IMR-90 (cell line): ENCODE results near the gene TNNI3K. TPM values are rescaled to one million over a fixed set of nuclear protein-coding genes. Genes with fewer than 3 reads are reported as not detected.

ENCODE experiments used
- ATAC-seq: fragments of 200-7000 bp; cut with Tn5 transposase; 2 replicates; pipeline ENCODE4 v1.9.1; 2020; ENCODE audit warnings: low read depth, mild to moderate bottlenecking, moderate library complexity
- BruUV-seq: library from RNA; stranded (reverse); fragments of 400-500 nt; replicated peaks from 2 replicates; lab custom pipeline; 2021; lab: Mats Ljungman, UMichigan
- CTCF ChIA-PET: fragments of 300-600 bp; formaldehyde crosslinking; extraction: SDS; loops from one replicate; lab custom pipeline; 2021; ENCODE audit warnings: antibody characterized with exemption; lab: Yijun Ruan, JAX
- POLR2A ChIA-PET: fragments of 300-600 bp; sonication (Branson Sonifier 250); formaldehyde crosslinking; loops from one replicate; lab custom pipeline; 2022; ENCODE audit warnings: antibody characterized with exemption; ENCODE audit not compliant: unreplicated experiment; lab: Charles Lee
- DNase-seq: peaks from one replicate; pipeline ENCODE4 v3.0.0; 2013
- H2AFZ ChIP-seq: replicated peaks from 2 replicates; pipeline ENCODE3; 2013; ENCODE audit warnings: low read length, mild to moderate bottlenecking; ENCODE audit not compliant: poor library complexity
- H2AK5ac ChIP-seq: 2 replicates; pipeline ENCODE4 v1.6.1; 2013; ENCODE audit warnings: low read depth, low read length, inconsistent platforms
- H2AK9ac ChIP-seq: replicated peaks from 2 replicates; pipeline ENCODE3; 2013; ENCODE audit warnings: mild to moderate bottlenecking, low read depth, low read length, moderate library complexity; ENCODE audit not compliant: poor library complexity
- H2BK120ac ChIP-seq: 2 replicates; pipeline ENCODE4 v1.6.1; 2013; ENCODE audit warnings: low read depth, low read length, inconsistent platforms
- H2BK15ac ChIP-seq: 3 replicates; pipeline ENCODE4 v1.6.1; 2013; ENCODE audit warnings: low read depth, low read length, inconsistent platforms
- H2BK20ac ChIP-seq: 2 replicates; pipeline ENCODE4 v1.6.1; 2013; ENCODE audit warnings: low read depth, mild to moderate bottlenecking, inconsistent platforms, low read length, moderate library complexity
- H2BK5ac ChIP-seq: 2 replicates; pipeline ENCODE4 v1.6.1; 2013; ENCODE audit warnings: mild to moderate bottlenecking, low read depth, low read length, inconsistent platforms; ENCODE audit not compliant: poor library complexity, severe bottlenecking
- H3K14ac ChIP-seq: replicated peaks from 2 replicates; pipeline ENCODE4 v1.6.1; 2013; ENCODE audit warnings: low read depth, low read length, inconsistent platforms
- H3K18ac ChIP-seq: 2 replicates; pipeline ENCODE4 v1.6.1; 2013; ENCODE audit warnings: low read depth, low read length, control low read depth
- H3K23ac ChIP-seq: 2 replicates; pipeline ENCODE4 v1.6.1; 2013; ENCODE audit warnings: low read depth, low read length, inconsistent platforms
- H3K27ac ChIP-seq: 2 replicates; pipeline ENCODE4 v1.5.1; 2013; ENCODE audit warnings: mild to moderate bottlenecking, control low read depth, low read length; ENCODE audit not compliant: insufficient read depth
- H3K27me3 ChIP-seq: 2 replicates; pipeline ENCODE4 v1.6.1; 2013; ENCODE audit warnings: low read length; ENCODE audit not compliant: control insufficient read depth, insufficient read depth
- H3K36me3 ChIP-seq: 2 replicates; pipeline ENCODE4 v1.6.1; 2013; ENCODE audit warnings: low read length, mixed read lengths; ENCODE audit not compliant: control insufficient read depth, insufficient read depth
- H3K4ac ChIP-seq: 2 replicates; pipeline ENCODE4 v1.6.1; 2013; ENCODE audit warnings: low read depth, low read length, inconsistent platforms
- H3K4me1 ChIP-seq: 2 replicates; pipeline ENCODE4 v1.6.1; 2013; ENCODE audit warnings: low read length, mixed read lengths; ENCODE audit not compliant: control insufficient read depth, insufficient read depth
- H3K4me2 ChIP-seq: 2 replicates; pipeline ENCODE4 v1.6.1; 2013; ENCODE audit warnings: low read depth, mild to moderate bottlenecking, control low read depth, low read length, moderate library complexity
- H3K4me3 ChIP-seq: 2 replicates; pipeline ENCODE4 v1.5.1; 2013; ENCODE audit warnings: low read depth, mild to moderate bottlenecking, control low read depth, low read length, moderate library complexity; ENCODE audit not compliant: insufficient read depth
- H3K56ac ChIP-seq: 2 replicates; pipeline ENCODE4 v1.6.1; 2013; ENCODE audit warnings: low read length, inconsistent platforms; ENCODE audit not compliant: insufficient read depth; ENCODE audit errors: extremely low read depth
- H3K79me1 ChIP-seq, 2 experiments: 2 replicates each; pipeline ENCODE4 v1.6.1; 2013; ENCODE audit warnings: low read length in 2 of 2, inconsistent platforms in 1 of 2, low read depth in 1 of 2
- H3K9ac ChIP-seq: 2 replicates; pipeline ENCODE4 v1.6.1; 2013; ENCODE audit warnings: low read depth, low read length, control low read depth
- H3K9me1 ChIP-seq: 2 replicates; pipeline ENCODE4 v1.6.1; 2013; ENCODE audit warnings: low read length, inconsistent platforms; ENCODE audit not compliant: insufficient read depth
- H3K9me3 ChIP-seq: 2 replicates; pipeline ENCODE4 v1.6.1; 2013; ENCODE audit warnings: low read length; ENCODE audit not compliant: control insufficient read depth, insufficient read depth
- H4K20me1 ChIP-seq: 2 replicates; pipeline ENCODE4 v1.6.1; 2013; ENCODE audit warnings: low read length, inconsistent platforms; ENCODE audit not compliant: insufficient read depth
- H4K5ac ChIP-seq: 2 replicates; pipeline ENCODE4 v1.6.1; 2013; ENCODE audit warnings: mild to moderate bottlenecking, low read depth, low read length, control low read depth
- H4K8ac ChIP-seq, 2 experiments: 2 replicates each; pipeline ENCODE4 v1.6.1; 2013; ENCODE audit warnings: low read depth in 2 of 2, low read length in 2 of 2, control low read depth in 1 of 2, inconsistent platforms in 1 of 2
- H4K91ac ChIP-seq: 2 replicates; pipeline ENCODE4 v1.6.1; 2013; ENCODE audit warnings: low read depth, low read length, inconsistent platforms; ENCODE audit not compliant: insufficient read depth
- CEBPB ChIP-seq: IDR thresholded peaks from 2 replicates; pipeline ENCODE4 v1.6.1; 2012; ENCODE audit warnings: low read depth, low read length, improper control_type of control experiment
- CHD1 ChIP-seq: IDR thresholded peaks from 2 replicates; pipeline ENCODE4 v1.6.1; 2012; ENCODE audit warnings: low read depth, low read length, improper control_type of control experiment
- CTCF ChIP-seq: conservative IDR thresholded peaks from 2 replicates; pipeline ENCODE4 v1.5.1; 2012; ENCODE audit warnings: mild to moderate bottlenecking, low read depth, low read length, improper control_type of control experiment
- MAFK ChIP-seq: IDR thresholded peaks from 2 replicates; pipeline ENCODE4 v1.6.1; 2012; ENCODE audit warnings: low read depth, low read length, improper control_type of control experiment
- MAZ ChIP-seq: IDR thresholded peaks from 2 replicates; pipeline ENCODE4 v1.6.1; 2012; ENCODE audit warnings: low read depth, mild to moderate bottlenecking, low read length, improper control_type of control experiment, moderate library complexity, borderline replicate concordance
- MXI1 ChIP-seq: IDR thresholded peaks from 2 replicates; pipeline ENCODE4 v1.6.1; 2012; ENCODE audit warnings: low read depth, mild to moderate bottlenecking, low read length, moderate library complexity, borderline replicate concordance
- NFE2L2 ChIP-seq: fragments of 150-350 bp; IDR thresholded peaks from 2 replicates; pipeline ENCODE4 v1.6.1; 2016; ENCODE audit warnings: low read depth, mild to moderate bottlenecking, low read length
- POLR2A ChIP-seq: IDR thresholded peaks from 2 replicates; pipeline ENCODE4 v1.6.1; 2012; ENCODE audit warnings: mild to moderate bottlenecking, low read depth, low read length
- RAD21 ChIP-seq: IDR thresholded peaks from 2 replicates; pipeline ENCODE4 v1.6.1; 2012; ENCODE audit warnings: low read length, improper control_type of control experiment
- RCOR1 ChIP-seq: IDR thresholded peaks from 2 replicates; pipeline ENCODE4 v1.6.1; 2012; ENCODE audit warnings: mild to moderate bottlenecking, low read length, improper control_type of control experiment; ENCODE audit not compliant: insufficient replicate concordance
- RFX5 ChIP-seq: IDR thresholded peaks from 2 replicates; pipeline ENCODE4 v1.8.0; 2012; ENCODE audit warnings: low read depth, mild to moderate bottlenecking, low read length, moderate library complexity
- SMC3 ChIP-seq: fragments of 150-350 bp; IDR thresholded peaks from 2 replicates; pipeline ENCODE4 v1.6.1; 2016; ENCODE audit warnings: low read depth, mild to moderate bottlenecking, antibody characterized with exemption, low read length, moderate library complexity
- USF2 ChIP-seq: fragments of 150-350 bp; IDR thresholded peaks from 2 replicates; pipeline ENCODE4 v1.6.1; 2017; ENCODE audit warnings: mild to moderate bottlenecking, antibody characterized with exemption, low read length, low read depth
- WGBS, 2 experiments: methylation state at CpG; one replicate each; pipeline versions ENCODE4 v1.1.5 to v1.1.7; 2013; ENCODE audit warnings: missing lambda C conversion rate in 2 of 2; ENCODE audit not compliant: insufficient read length in 1 of 2; ENCODE audit errors: extremely low coverage in 2 of 2; 5-methylcytosine and 5-hydroxymethylcytosine counted together
- dilution Hi-C: fragments of 300-500 bp; cut with HindIII; formaldehyde crosslinking; loops from one replicate; pipeline ENCODE4 v1.14.3; 2018; ENCODE audit warnings: low sequenced_read_pairs; ENCODE audit not compliant: unreplicated experiment
- in situ Hi-C: fragments of 300-500 bp; cut with MboI; formaldehyde crosslinking; loops from 3 replicates; pipeline ENCODE4 v1.14.3; 2019; ENCODE audit warnings: low sequenced_read_pairs, inconsistent platforms, mixed read lengths
- intact Hi-C: fragments of 100-400 bp; cut with micrococcal nuclease; formaldehyde crosslinking; loops from 2 replicates; pipeline ENCODE4 v1.10.0; 2022
- polyA plus RNA-seq, 3 experiments: library from polyadenylated mRNA; depleted of rRNA; stranded (reverse); fragments of >200 nt; gene quantifications; 2 replicates each; pipeline ENCODE4 v1.2.3, GENCODE V29; 2012; ENCODE audit warnings: low replicate concordance in 1 of 3
- total RNA-seq: library from RNA; depleted of rRNA; stranded (reverse); fragments of >200 nt; gene quantifications from 2 replicates; pipeline ENCODE4 v1.2.3, GENCODE V29; 2012

TNNI3K gene
- total and polyA plus RNA-seq, 2 of the 4 experiments (the other 2 are of a cell fraction): 0.90 to 1.3 TPM

- H4K8ac ChIP-seq: no peak overlapping the region
- no peak overlapping the region for H3K9ac ChIP-seq
- no peak overlapping the region for H3K56ac ChIP-seq
- in situ Hi-C loops (no loop called here), dilution Hi-C loops (no loop called here), intact Hi-C loops (no loop called here)
- H2BK15ac ChIP-seq: no peak overlapping the region
- H2BK120ac ChIP-seq: no peak overlapping the region
- H2BK20ac ChIP-seq: no peak overlapping the region
- WGBS, 2 experiments: no CpG with 5 or more reads among the region's 2 CpGs
- H3K27me3 ChIP-seq: no peaks in the 10 kb centered on the region
- no peaks in the 10 kb centered on the region for H3K79me1 ChIP-seq
- H3K9me3 ChIP-seq: no peaks in the 10 kb centered on the region
- TF ChIP-seq CEBPB (no peak), NFE2L2 (no peak), MXI1 (no peak), RAD21 (no peak), CTCF (no peak), MAZ (no peak), RFX5 (no peak), POLR2A (no peak), USF2 (no peak), MAFK (no peak), CHD1 (no peak), RCOR1 (no peak), SMC3 (no peak)
- no peak overlapping the region for H2AK5ac ChIP-seq
- no peaks in the 10 kb centered on the region for H3K4me1 ChIP-seq
- ATAC-seq (no peak), DNase-seq (no peak)
- no peaks in the 10 kb centered on the region for H3K9me1 ChIP-seq
- no peak overlapping the region for H3K27ac ChIP-seq
- H3K4me3 ChIP-seq: no peak overlapping the region
- no peak overlapping the region for H3K14ac ChIP-seq
- H3K4me2 ChIP-seq: no peak overlapping the region
- no peak overlapping the region for H2AFZ ChIP-seq
- H3K23ac ChIP-seq: no peak overlapping the region
- CTCF ChIA-PET: interaction anchor here (0.6 kb wide), 1 partner anchor 308 kb away, joined by 4 read pairs; no protein-coding TSS in a partner anchor
- no peak overlapping the region for H3K4ac ChIP-seq
- H3K36me3 ChIP-seq: no peaks in the 10 kb centered on the region
- no peak overlapping the region for H2BK5ac ChIP-seq
- H4K5ac ChIP-seq: no peak overlapping the region
- no peak overlapping the region for H3K18ac ChIP-seq
- POLR2A ChIA-PET: no interaction called here
- H4K20me1 ChIP-seq: no peaks in the 10 kb centered on the region
- no peak overlapping the region for H2AK9ac ChIP-seq
- no peak overlapping the region for H4K91ac ChIP-seq
- no TSS peak for BruUV-seq
Measured at GRCh38 chr1:74549932-74550331, 314.7 kb downstream of the TNNI3K start.
